HG03108 (cell line): ENCODE data around the gene LAMA5.

Source experiments
- ATAC-seq: cut with Tn5 transposase; IDR thresholded peaks from one replicate; pipeline ENCODE4 v1.9.1; 2021; ENCODE audit warnings: moderate library complexity; ENCODE audit not compliant: unreplicated experiment

Gene LAMA5

DNA sequence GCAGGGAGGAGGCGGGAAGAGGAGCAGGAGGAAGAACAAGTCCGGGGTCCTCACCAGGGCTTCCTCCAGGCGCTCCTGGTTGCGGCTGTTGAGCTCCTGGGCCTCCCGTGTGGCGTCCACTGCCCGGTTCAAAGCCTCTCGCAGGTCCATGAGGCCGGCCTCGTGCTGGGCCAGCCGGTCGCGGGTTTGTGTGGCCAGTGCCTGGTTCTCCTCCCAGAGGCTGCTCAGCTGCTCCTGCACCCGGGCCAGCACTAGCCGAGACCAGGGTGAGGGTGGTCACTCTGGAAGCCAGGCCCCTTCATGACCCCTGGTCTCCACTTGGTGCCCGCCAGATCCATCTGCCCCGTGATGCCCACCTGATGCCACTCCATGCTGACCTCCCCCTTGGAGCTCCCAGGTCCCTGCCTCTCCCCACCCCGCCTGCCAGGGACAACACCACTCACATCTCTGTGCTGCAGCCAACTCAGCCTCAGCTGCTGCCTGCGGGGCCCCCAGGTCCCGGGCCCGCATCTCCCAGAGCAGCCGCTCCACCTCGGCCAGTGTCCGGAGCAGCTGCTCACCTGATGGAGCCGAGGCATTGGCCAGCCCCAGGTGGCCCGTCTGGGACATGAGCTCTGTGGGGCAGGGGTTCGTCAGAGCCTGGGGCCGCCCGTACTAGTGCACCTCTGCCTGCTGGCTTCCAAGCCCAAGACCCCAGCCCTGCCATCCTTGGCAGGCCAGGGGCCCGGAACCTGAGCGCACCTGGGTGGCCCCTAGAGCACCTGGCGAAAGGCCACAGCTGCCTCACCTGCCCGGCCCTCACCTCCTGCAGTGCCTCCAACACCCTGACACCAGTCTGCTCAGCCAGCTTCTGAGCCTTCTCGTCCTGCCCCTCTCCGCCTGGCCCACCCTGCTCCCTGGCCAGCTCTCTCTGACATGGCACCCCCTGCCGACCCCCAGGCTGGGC lies 48.4 kb downstream of the LAMA5 start:
- ATAC-seq: no peak

DNA sequence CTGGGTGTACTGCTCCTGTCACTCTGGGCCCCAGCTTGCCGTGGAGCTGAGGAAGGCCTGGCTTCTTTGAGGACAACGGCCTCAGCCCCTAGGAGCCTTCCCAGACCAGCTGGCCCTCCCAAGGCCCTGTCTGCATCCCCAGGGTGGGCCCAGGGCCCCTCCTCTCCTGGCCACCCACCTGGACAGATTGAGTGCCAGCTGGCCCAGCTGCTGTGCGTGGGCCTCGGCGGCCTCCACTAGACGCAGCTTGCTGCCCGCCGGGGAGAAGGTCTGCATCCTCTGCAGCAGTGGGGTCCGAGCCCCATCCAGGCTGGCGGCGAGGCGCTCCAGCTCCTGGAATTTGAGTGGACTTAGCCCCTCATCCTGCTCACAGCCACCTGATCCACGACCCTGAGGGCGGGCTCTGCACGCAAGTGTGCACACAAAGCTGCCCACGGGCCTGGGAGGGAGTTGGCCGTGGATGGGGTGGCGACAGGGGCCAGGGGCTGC lies 49.9 kb downstream of the LAMA5 start:
- ATAC-seq: no peak

DNA sequence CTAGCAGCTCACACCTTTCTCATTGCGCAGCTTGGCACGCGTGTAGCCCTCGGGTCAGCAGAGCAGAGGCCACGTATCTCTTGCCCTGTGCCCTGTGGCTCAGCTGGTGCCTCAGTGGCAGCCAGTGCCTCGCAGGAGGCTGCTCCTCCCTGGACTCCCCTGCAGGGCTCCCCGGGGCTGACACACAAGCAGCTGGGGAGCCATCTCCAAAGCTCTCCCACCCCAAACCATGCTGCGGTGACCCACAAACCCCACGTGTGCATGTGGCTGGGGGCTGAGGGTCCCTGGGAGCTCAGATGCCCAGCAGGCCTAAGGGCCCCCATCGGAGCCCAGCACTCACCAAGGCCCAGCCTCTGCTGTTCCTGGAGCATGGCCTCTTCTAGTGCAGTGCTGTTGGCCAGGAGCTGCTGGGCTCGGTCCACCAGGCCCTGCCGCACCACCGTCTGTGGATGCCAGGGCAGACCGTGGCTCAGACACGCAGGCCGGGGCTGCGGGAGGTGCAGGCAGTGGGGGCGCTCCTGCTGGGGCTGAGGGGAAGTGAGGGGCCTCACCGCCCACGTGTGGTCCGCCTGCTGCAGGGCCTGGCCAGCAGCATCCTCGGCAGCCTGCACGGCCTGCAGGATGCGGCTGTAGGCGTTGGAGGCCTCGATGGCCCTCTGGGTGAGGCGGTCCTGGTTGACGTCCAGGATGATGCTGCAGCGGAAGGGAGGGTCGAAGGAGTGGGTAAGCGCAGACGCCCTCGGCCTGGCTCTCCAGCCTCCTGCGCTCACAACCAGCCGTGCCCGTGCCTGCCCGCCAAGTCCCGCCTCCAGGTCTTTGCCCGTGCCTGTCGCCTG lies 50.6 kb downstream of the LAMA5 start:
- no peak for ATAC-seq

DNA sequence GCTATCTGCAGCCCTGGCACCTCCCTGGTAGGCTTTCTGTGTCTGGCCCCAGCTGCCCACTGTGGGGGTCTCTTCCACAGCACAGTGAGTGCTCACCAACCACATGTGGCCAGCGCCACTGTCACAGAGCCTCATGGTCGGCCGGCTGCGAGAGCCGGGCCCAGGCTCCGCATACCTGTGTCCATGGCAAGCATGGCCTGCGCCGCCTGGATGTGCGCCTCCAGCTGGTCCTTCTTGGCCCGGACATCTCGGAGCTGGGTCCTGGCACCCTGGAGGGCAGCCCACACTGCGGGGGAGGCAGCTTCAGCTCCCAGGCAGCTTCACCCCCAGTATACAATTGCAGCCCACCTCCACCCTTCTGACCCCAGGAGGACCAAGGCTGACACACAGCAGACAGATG lies 51.3 kb downstream of the LAMA5 start:
- ATAC-seq: no peak

DNA sequence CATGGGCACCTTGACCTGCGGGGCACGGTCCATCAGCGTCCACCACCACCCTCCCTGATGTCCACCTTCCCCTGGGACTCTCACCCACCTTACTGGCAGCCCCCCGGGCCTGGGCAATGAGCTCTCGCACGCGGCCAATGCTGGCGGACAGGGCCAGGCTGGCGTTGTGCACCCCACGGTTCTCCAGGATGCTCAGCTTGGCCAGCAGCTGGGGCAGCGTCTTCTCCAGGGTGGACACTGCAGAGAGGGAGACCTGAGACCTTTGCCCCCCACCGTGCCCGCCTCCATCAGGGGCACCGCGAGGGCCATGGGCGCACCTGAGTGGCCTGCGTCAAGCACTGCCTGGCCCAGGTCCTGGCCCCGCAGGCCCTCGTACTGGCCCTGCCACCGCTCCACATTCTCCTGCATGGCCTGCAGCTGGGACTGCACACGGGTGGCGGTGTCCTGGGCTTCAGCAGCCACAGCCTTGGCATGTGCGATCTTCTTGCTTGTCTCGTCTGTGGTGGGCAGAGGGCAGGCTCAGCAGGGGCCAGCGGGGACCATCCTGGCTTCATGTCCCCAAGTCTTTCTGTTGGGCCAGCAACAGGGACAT lies 52.3 kb downstream of the LAMA5 start:
- no peak for ATAC-seq

DNA sequence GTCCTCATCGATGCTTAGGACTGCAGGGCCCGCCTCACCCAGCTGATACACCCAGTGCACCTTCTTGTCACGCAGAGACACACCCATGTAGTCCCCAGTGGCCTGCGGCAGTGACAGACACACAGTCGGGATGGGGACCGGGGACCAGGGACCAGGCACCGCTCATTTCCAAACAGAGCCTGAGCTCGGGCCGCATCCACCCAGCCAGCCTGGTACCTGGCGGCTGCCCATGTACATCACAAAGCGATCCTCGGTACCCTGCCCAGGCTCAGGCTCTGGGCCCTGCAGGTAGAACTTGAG lies 52.8 kb downstream of the LAMA5 start:
- ATAC-seq: no peak

DNA sequence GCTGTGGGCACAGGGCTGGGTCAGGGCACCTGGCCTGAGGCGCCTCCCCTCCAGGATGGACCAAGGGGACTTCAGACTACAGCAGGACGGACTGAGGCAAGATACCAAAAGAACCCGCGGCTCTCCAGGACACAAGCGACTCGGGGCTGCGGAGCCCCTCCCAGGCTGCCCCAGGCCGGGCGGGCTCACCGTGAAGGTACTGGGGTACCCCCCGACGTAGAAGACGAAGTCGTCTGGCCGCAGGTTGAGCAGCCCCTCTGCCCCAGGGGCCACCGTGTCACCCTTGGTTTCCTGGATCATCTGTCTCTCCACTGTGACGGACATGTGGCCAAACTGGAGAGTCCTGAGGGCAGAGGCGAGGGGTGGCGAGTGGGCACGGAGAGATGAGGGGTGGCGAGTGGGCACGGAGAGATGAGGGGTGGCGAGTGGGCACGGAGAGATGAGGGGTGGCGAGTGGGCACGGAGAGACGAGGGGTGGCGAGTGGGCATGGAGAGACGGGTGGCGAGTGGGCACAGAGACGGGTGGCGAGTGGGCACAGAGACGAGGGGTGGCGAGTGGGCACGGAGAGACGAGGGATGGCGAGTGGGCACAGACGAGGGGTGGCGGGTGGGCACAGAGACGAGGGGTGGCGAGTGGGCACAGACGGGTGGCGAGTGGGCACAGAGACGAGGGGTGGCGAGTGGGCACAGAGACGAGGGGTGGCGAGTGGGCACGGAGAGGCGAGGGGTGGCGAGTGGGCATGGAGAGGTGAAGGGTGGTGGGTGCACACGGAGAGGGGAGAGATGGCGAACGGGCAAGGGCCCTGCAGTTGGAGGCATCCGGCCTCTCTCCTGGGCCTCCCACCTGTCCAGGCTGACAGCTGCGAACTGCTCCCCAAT lies 53.4 kb downstream of the LAMA5 start:
- ATAC-seq: no peak

DNA sequence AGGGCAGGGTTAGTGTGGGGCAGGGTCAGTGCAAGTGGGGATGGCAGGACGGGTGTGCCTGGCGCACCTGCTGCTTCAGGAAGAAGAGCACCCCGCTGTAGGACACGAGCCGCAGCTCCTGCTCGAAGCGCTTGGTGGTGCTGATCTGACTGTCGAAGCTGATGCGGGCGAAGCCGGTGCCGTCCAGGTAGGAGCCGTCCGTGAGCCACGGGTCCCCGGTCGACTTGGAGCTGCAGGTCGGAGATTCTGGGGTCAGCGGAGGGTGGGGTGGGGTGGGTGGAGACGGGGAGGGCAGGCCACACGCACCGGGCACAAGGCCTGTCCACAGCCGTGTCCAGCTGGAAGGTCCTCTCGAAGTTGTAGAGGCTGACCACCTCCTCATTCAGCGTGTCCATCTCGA lies 54.1 kb downstream of the LAMA5 start:
- no peak for ATAC-seq

DNA sequence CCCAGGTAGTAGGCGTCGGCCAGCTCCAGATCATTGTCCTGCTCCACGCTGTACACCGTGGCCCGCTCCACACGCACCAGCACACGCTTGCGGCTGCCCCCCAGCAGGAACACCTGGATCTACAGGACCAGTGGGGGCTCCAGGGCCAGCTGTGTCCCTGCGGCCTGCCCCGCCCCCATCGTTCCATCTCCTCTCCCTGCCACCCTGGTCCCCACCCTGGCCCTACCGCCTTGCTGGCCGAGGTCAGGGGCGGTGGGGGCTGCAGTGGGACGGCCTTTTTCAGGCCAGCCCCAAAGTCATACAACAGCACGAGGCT lies 54.5 kb downstream of the LAMA5 start:
- no peak for ATAC-seq

DNA sequence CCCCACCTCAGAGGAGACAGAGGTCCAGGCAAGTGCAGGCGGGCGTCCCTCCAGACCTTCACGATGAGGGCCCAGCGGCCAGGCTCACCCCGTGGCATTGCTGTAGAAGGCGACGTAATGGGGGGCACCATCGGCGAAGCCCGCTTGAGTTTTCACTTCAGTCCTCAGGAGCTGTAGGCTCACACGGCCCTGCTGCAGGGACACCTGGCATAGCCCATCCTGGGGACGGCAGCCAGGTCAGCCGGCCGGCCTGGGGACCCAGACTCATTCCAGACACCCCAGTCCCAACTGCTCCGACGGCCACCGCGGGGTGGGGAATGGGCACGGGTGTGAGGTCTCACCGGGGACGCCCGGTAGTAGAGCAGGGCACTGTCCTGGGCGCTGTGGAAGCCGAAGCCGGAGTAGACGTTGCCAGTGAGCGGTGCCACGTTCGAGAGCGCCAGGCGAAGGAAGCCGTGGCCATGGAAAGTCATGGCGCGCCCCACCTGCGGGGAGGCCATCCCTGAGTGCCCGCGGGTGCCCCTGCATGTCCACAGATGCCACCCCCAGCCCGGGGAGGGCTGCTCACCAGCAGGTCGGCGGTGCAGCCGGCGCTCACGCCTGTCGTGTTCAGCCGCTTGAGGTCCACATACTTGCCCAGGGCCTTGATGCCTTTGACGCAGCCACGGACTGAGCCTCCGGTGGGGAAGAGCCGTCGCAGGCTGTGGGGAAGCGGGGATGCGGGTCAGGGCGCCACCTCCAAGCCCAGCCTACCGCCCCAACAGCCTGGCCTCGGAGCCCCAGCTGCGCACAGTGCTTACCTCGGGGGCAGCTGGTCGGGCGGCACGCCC lies 55.1 kb downstream of the LAMA5 start:
- no peak for ATAC-seq

DNA sequence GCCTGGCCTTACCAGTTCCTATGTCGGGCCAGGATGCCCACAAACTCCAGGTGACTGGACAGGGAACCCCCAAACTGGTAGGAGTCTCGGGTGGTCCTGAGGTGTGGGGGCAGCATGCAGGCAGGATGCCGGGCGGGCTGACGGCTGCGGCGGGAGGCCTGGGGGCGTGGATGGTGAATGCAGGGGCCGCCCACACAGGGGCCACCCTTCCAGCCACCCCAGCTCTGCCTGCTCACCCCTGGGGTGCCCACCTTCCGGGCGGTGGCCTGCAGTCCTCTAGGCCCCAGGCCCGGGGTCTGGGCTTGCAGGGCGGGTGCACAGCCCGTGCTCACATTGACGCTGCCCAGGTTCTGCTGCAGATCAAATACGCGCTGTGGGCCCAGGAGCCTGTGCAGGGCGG lies 56.0 kb downstream of the LAMA5 start:
- no peak for ATAC-seq

DNA sequence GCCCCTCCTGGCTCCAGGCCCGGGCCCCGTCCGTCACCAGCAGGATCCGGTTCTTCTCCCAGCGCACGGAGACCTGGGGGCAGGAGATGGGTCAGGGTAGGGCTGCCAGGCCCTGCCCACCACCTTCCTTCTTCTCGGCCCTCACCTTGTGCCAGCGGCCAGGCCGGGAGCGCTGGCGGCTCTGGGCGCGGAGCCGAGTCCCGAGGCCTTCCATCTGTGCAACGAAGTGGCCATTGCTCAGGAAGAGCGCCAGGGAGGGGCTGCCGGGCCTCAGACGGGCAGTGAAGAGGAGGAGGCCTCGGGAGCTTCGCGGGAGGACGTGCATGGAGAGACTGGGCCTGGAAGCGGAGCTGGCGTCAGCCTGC lies 56.4 kb downstream of the LAMA5 start:
- no peak for ATAC-seq

DNA sequence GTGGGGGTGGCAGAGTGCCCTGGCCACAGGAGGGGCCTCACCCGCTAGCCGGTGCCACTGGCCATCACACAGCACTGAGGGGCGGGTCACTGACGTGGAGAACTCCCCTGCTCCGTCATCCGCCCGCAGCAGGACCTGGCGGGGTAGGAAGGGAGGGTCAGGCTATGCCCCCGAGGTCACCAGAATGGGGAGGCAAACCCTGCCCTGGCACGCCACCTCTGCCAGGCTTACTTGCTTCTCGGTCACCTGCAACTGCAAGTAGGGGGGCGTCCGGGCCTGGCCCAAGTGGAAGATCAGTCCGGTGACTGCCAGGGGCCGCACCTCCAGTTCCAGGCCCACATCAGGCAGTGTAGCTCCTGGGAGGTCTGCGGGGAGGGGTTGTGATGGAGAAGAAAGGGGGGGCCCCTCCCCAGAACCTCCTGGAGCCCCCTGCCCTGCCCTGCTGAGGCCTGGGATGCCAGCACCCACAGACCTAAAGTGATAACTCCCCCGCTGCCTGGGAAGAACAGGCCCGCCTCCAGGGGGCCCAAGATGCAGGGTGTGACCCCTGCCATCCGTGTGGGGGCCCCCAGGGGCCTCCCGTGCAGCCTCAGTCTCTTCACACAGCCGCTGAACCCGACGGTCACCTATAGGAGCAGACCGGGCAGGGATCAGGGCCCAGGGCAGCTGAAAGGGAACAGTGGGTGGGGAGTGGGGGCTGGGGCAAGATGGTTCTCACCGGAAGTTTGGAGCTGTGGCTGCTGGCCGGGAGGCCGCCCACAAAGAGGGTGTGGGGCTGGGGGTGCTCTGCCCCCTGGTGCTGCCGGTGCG lies 57.0 kb downstream of the LAMA5 start:
- no peak for ATAC-seq

DNA sequence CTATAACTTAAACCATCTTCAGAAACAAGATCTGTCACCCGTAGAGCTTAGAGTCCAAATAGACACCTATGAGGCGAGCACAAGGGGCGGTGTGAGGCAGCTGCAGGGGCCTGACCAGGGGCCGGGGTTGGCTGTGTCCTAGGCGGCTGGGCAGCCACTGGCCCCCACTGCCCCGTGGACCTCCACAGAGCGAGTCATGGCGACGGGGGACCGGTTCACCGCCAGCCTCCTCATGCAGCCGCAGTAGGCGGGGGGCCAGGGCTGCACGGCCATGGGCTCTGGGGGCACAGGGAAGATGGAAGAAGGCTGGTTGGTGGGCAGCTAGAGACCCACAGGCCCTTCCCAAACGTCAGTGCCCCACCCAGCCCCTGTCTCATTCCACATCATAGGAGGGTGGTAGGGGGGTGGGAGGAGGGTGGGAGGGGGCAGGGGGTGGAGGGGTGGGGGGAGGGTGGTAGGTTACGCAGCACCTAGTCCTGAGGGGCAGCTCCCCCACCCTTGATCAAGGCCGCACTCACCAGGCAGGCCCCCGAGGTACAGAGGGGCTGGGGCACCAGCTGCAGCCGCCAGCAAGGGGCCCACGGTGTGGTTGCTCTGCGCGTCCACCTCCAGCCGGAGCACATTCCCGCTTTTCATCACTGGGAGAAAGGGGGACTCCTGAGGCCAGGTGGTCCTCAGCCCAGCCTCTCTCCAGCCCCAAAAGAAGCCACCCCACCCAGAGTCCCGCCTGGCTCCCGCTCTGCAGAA lies 57.7 kb downstream of the LAMA5 start:
- no peak for ATAC-seq

DNA sequence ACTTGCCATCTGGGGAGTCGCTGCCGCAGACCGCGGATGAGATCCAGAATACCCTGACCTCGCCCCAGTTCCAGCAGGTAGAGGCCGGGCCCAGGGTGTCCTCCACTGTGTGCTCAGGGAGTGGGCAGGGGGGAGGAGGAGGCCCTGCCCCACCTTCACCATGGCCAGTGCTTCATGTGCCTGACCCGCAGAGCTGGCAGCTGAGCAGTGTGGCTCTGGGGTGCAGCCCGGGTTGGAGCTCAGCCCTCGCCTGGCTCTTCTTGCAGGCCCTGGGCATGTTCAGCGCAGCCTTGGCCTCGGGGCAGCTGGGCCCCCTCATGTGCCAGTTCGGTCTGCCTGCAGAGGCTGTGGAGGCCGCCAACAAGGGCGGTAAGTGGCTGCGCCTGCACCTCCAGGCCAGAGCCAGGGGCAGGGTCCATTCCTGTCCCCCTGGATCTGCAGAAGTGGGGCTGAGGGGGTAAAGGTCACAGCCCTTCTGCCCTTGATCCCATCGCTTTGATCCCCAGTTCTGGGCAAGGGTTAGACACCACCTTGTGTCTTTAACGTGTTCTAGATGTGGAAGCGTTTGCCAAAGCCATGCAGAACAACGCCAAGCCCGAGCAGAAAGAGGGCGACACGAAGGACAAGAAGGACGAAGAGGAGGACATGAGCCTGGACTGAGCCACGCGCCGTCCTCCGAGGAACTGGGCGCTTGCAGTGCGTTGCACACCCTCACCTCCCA lies 58.9 kb downstream of the LAMA5 start:
- ATAC-seq: no peak

DNA sequence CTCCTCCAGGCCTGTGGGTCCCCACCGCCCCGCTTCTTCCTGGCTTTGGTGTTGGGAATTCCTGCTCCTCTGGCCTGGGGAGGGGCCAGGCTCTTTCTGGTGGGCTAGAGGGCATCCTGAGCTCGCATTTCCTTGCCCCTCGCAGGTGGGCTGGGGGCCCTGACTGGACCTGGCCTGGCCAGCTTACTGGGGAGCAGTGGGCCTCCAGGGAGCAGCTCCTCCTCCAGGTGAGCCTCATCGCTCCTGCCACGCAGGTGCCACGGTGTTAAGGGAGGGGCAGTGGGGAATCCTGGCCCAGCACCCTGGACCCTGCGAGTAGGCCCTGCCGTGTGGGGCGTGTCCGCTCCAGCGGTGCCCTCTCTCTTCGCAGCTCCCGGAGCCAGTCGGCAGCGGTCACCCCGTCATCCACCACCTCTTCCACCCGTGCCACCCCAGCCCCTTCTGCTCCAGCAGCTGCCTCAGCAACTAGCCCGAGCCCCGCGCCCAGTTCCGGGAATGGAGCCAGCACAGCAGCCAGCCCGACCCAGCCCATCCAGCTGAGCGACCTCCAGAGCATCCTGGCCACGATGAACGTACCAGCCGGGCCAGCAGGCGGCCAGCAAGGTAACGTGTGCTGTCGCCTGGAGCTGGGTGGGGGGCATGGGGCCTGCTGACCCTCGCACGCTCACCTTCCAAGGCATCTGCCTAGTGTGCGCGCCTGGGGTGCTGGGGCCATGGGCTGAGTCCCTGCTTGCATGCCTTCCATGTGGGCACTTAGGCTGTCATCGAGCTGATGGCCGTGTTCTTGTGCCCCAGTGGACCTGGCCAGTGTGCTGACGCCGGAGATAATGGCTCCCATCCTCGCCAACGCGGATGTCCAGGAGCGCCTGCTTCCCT lies 59.6 kb downstream of the LAMA5 start:
- no peak for ATAC-seq
